ENCODE measurements around the gene SIK2. TPM values are rescaled to one million over a fixed set of nuclear protein-coding genes. Genes with fewer than 3 reads are reported as not detected.

The SIK2 gene
- total and polyA plus RNA-seq, 2 donors from 2014 or later: 6.4 to 40.1 TPM

DNA sequence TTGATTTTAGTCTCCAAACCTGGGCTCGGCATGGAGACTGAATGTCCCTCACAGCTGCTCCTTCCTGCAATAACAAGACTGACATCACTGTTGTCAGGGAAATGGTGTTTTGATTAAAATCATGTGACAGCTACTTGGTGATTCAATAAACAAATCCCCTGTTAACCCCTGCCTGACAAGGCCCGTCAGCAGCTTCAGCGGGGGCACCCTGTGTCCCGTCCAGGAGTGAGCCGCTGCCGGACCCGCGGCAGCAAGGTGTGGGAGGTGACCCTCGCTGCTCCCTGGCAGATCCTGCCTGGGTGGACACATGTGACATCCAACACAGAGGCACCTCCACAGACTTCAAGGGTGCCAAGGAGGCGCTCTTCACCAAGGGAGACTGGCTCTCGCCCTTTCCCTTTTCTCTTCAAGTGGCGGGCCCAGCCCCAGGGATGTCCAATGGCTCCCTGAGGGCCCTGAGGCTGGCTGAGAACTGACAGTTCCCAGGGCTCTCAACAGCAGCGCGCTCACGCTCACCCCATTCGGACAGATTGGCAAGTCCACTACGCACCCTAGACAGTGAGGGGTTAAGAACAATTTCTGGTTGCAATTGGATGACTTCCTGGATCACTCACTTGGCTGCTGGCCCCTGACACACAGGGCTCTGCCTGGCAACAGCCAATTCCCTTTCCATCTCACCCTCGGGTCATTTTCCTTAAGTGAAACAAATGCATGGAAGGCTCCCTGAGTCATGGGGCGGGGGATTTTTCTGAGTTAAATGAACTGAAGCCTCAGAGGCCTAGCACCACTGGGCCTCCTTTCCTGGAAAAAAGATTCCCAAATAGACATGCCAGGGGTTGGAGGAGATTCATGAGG, 133.2 kb downstream of the SIK2 start:
- Histone ChIP-seq H3K4me1 (ENCODE audit: control insufficient read depth in 2 of 3, insufficient read depth in 2 of 3, low read depth in 1 of 3, low read length in 3 of 3) (peaks cover 12 to 68% (median 61%) of the 10 kb centered on the region in 3 donors), H3K36me3 (ENCODE audit: control insufficient read depth in 2 of 3, insufficient read depth in 3 of 3, low read length in 3 of 3) (peaks cover 0 to under 1% (median 0%) of the 10 kb centered on the region in 3 donors), H3K9ac (ENCODE audit: low read length in 3 of 3) (peak overlapping the region in 2 of 3 donors; percentile 50 to 85), H3K27ac (ENCODE audit: low read depth in 2 of 2, low read length in 2 of 2) (peak overlapping the region; percentile 97 to 98), H3K9me3 (ENCODE audit: control insufficient read depth in 2 of 3, insufficient read depth in 1 of 3, low read length in 3 of 3) (no peaks in the 10 kb centered on the region), H3K27me3 (ENCODE audit: control insufficient read depth, insufficient read depth, low read length) (no peaks in the 10 kb centered on the region), H3K4me3 (ENCODE audit: low read length in 3 of 3) (peak overlapping the region; percentile 34 to 58 (median 51))
- intact Hi-C loops (cut with DNase I): no loop called here
- DNase-seq (peak; percentile 84 to 97 (median 94)), FAIRE-seq (peak; percentile 65)
- TF ChIP-seq, protein P1, sequence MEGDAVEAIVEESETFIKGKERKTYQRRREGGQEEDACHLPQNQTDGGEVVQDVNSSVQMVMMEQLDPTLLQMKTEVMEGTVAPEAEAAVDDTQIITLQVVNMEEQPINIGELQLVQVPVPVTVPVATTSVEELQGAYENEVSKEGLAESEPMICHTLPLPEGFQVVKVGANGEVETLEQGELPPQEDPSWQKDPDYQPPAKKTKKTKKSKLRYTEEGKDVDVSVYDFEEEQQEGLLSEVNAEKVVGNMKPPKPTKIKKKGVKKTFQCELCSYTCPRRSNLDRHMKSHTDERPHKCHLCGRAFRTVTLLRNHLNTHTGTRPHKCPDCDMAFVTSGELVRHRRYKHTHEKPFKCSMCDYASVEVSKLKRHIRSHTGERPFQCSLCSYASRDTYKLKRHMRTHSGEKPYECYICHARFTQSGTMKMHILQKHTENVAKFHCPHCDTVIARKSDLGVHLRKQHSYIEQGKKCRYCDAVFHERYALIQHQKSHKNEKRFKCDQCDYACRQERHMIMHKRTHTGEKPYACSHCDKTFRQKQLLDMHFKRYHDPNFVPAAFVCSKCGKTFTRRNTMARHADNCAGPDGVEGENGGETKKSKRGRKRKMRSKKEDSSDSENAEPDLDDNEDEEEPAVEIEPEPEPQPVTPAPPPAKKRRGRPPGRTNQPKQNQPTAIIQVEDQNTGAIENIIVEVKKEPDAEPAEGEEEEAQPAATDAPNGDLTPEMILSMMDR (IDR thresholded peaks at IDR 0.05; ENCODE audit: borderline replicate concordance, extremely low read depth, insufficient read depth): no peak

DNA sequence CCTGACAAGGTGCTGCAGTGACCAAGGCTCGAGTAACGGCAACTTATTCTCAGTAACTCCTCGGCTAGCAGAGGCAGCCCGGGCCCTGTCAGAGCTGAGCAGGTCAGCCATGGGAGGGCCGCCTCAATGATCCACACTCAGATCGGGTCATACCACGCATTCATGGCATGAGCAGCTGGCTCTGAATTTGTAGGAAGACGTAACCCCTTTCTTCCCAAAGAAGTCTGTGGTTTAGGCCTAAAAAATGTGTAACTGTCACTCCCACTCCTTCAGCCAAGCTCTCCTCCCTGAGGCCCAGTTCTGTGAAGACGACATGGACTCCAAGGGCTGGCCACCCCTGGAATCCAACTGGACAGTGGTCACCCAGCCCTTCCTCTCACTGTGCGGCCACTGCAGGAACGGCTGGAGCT, 133.9 kb downstream of the SIK2 start:
- peak overlapping the region in 2 of 3 donors; percentile 43 to 85 for H3K9ac ChIP-seq (ENCODE audit: low read length in 3 of 3)
- intact Hi-C loops (cut with DNase I): no loop called here
- TF ChIP-seq, protein P1 (IDR thresholded peaks at IDR 0.05; ENCODE audit: borderline replicate concordance, extremely low read depth, insufficient read depth): no peak
- H3K9me3 ChIP-seq (ENCODE audit: control insufficient read depth in 2 of 3, insufficient read depth in 1 of 3, low read length in 3 of 3): no peaks in the 10 kb centered on the region
- no peaks in the 10 kb centered on the region for H3K27me3 ChIP-seq (ENCODE audit: control insufficient read depth, insufficient read depth, low read length)
- DNase-seq: peak in 3 of 5 donors; percentile 49 to 70 (median 63)
- H3K4me1 ChIP-seq (ENCODE audit: control insufficient read depth in 2 of 3, insufficient read depth in 2 of 3, low read depth in 1 of 3, low read length in 3 of 3): peaks cover 12 to 65% (median 55%) of the 10 kb centered on the region in 3 donors
- no peak for FAIRE-seq
- peak overlapping the region; percentile 97 to 98 for H3K27ac ChIP-seq (ENCODE audit: low read depth in 2 of 2, low read length in 2 of 2)
- peaks cover 0 to 8% (median 5%) of the 10 kb centered on the region in 3 donors for H3K36me3 ChIP-seq (ENCODE audit: control insufficient read depth in 2 of 3, insufficient read depth in 3 of 3, low read length in 3 of 3)
- peak overlapping the region in 2 of 3 donors; percentile 9 to 12 for H3K4me3 ChIP-seq (ENCODE audit: low read length in 3 of 3)

DNA sequence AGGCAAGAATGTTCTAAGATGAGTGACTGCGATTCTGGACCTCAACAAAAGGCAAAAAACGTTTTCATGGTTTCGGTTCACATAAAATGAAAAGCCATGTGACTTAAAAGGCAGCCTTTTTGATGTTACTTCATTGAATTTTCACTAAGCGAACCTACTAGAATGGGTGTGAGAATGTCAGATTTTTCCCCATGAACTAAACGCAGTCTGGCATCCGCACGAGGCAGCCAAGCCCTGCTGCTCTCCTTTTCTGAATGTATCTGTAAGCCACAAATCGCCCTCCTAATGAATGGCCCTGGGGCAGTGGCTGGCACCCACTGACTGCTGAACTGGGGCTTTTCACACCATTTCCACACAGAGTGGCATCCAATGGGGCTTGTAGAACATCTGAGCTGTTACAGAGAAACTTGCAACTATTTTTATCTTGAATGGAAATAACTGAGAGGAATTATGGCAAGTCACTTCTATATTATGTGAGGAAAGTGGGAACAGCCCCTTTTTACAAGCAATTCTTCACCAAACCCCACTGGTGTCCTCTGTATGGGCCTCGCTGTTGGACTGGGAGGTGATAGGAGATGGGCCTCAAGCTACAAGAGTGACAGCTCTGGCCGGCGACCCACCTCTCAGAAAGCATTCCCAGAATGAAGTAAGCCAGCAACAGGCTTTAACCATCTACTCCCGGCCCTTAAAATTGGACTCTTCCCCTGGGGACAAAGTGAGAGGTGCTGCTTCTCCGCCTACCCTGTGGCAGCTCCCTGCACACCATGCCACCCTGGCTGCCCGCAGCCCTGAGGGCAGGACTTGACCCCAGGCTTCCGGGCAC, 134.6 kb downstream of the SIK2 start:
- TF ChIP-seq, protein P1 (IDR thresholded peaks at IDR 0.05; ENCODE audit: borderline replicate concordance, extremely low read depth, insufficient read depth): no peak
- Histone ChIP-seq H3K36me3 (ENCODE audit: control insufficient read depth in 2 of 3, insufficient read depth in 3 of 3, low read length in 3 of 3) (peaks cover under 1 to 14% (median 11%) of the 10 kb centered on the region in 3 donors), H3K27ac (ENCODE audit: low read depth in 2 of 2, low read length in 2 of 2) (peak overlapping the region; percentile 97 to 98), H3K9me3 (ENCODE audit: control insufficient read depth in 2 of 3, insufficient read depth in 1 of 3, low read length in 3 of 3) (no peaks in the 10 kb centered on the region), H3K4me1 (ENCODE audit: control insufficient read depth in 2 of 3, insufficient read depth in 2 of 3, low read depth in 1 of 3, low read length in 3 of 3) (peaks cover 12 to 58% (median 51%) of the 10 kb centered on the region in 3 donors), H3K9ac (ENCODE audit: low read length in 3 of 3) (peak overlapping the region in 2 of 3 donors; percentile 20 to 85), H3K4me3 (ENCODE audit: low read length in 3 of 3) (no peak overlapping the region), H3K27me3 (ENCODE audit: control insufficient read depth, insufficient read depth, low read length) (no peaks in the 10 kb centered on the region)
- FAIRE-seq: no peak
- intact Hi-C loops (cut with DNase I): no loop called here
- DNase-seq: no peak

Measured in kidney (tissue), 14 donors.